Gastrocnemius medialis (tissue), 4 donors: ENCODE data around the gene SEC62.

Source experiments
- CTCF ChIP-seq, 5 experiments: fragments of 450-650 bp in 3 of 5; fragments of 200-600 bp in 2 of 5; sonication (generic) in 2 of 5; IDR thresholded peaks in 4 of 5; conservative IDR thresholded peaks in 1 of 5; 1 replicate in 4 of 5; 2 replicates in 1 of 5; pipeline ENCODE4 v1.5.1; 2016 to 2019; ENCODE audit warnings: antibody characterized with exemption in 5 of 5, mild to moderate bottlenecking in 3 of 5, moderate library complexity in 3 of 5
- POLR2A ChIP-seq, 2 donors: fragments of 450-650 bp; IDR thresholded peaks; one replicate each; pipeline ENCODE4 v1.6.1; 2017; ENCODE audit warnings: antibody characterized with exemption in 2 of 2, mild to moderate bottlenecking in 2 of 2, moderate library complexity in 2 of 2

DNA sequence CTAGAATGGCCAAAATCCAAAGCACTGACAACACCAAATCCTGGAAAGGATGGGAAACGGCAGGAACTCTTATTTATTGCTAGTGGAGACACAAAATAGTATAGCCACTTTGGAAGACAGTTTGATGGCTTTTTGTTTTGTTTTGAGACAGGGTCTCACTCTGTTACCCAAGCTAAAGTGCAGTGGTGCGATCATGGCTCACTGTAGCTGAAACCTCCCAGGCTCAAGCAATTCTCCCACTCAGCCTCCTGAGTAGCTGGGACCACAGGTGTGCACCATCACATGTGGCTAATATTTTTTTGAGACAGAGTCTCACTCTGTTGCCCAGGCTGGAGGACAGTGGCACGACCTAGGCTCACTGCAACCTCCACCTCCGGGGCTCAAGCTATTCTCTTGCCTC lies 43.9 kb downstream of the SEC62 start:
- TF ChIP-seq CTCF (IDR thresholded peaks at IDR 0.05 in 4 of 5, conservative IDR thresholded peaks at IDR 0.05 in 1 of 5) (no peak), POLR2A (IDR thresholded peaks at IDR 0.05) (no peak)
